Stimulated activated CD8-positive, alpha-beta memory T cell treated with anti-CD3 and anti-CD28 coated beads, Interleukin-12 subunit alpha, Interleukin-12 subunit beta, amount 100 ng/mL, for 4 hours (primary cell): Measurements from ENCODE around the gene MAD1L1.

Source experiments
- DNase-seq: peaks from one replicate; pipeline ENCODE4 v3.0.0-alpha.2; 2020; ENCODE audit warnings: low read depth

MAD1L1 gene

GRCh38 chr7:1910827-1911226 is 321.9 kb downstream of the MAD1L1 start:
- no peak for DNase-seq

- no peak for DNase-seq
These were observed 322.6 kb downstream of the MAD1L1 start for GRCh38 chr7:1910081-1910685.

GRCh38 chr7:1909476-1909875 is 323.3 kb downstream of the MAD1L1 start:
- DNase-seq = no peak

- no peak for DNase-seq
These were observed 323.8 kb downstream of the MAD1L1 start for GRCh38 chr7:1908823-1909420.

- DNase-seq = no peak
These were observed 324.9 kb downstream of the MAD1L1 start for GRCh38 chr7:1907751-1908365.

GRCh38 chr7:1906988-1907745 is 325.6 kb downstream of the MAD1L1 start:
- DNase-seq = no peak

GRCh38 chr7:1906087-1906830 is 326.5 kb downstream of the MAD1L1 start:
- DNase-seq = no peak

GRCh38 chr7:1902231-1902855 is 330.4 kb downstream of the MAD1L1 start:
- no peak for DNase-seq

GRCh38 chr7:1901431-1902210 is 331.1 kb downstream of the MAD1L1 start:
- DNase-seq = no peak

- DNase-seq = no peak
These were observed 331.9 kb downstream of the MAD1L1 start for GRCh38 chr7:1900847-1901246.

- no peak for DNase-seq
These were observed 332.6 kb downstream of the MAD1L1 start for GRCh38 chr7:1899951-1900762.

- DNase-seq = no peak
These were observed 333.5 kb downstream of the MAD1L1 start for GRCh38 chr7:1899196-1899595.

GRCh38 chr7:1898628-1899185 is 334.0 kb downstream of the MAD1L1 start:
- no peak for DNase-seq

GRCh38 chr7:1897861-1898627 is 334.7 kb downstream of the MAD1L1 start:
- DNase-seq = no peak

- DNase-seq = no peak
These were observed 335.5 kb downstream of the MAD1L1 start for GRCh38 chr7:1897076-1897860.

- no peak for DNase-seq
These were observed 336.9 kb downstream of the MAD1L1 start for GRCh38 chr7:1895664-1896515.
